Measurements from ENCODE around the gene C2CD4C.

GRCh38 chr19:458091-459042 lies 49.4 kb upstream of the C2CD4C start:
- TF ChIP-seq CHD1 (IDR thresholded peaks at IDR 0.05; ENCODE audit: low read depth, low read length) = no peak
- no peak for TF ChIP-seq BHLHE40 (IDR thresholded peaks at IDR 0.05; ENCODE audit: borderline replicate concordance in 1 of 2, low read depth in 2 of 2, low read length in 1 of 2)
- TF ChIP-seq NR2C2 (IDR thresholded peaks at IDR 0.05; ENCODE audit: borderline replicate concordance, control insufficient read depth, insufficient read length, low read depth) = no peak
- TF ChIP-seq, protein P1, sequence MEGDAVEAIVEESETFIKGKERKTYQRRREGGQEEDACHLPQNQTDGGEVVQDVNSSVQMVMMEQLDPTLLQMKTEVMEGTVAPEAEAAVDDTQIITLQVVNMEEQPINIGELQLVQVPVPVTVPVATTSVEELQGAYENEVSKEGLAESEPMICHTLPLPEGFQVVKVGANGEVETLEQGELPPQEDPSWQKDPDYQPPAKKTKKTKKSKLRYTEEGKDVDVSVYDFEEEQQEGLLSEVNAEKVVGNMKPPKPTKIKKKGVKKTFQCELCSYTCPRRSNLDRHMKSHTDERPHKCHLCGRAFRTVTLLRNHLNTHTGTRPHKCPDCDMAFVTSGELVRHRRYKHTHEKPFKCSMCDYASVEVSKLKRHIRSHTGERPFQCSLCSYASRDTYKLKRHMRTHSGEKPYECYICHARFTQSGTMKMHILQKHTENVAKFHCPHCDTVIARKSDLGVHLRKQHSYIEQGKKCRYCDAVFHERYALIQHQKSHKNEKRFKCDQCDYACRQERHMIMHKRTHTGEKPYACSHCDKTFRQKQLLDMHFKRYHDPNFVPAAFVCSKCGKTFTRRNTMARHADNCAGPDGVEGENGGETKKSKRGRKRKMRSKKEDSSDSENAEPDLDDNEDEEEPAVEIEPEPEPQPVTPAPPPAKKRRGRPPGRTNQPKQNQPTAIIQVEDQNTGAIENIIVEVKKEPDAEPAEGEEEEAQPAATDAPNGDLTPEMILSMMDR (IDR thresholded peaks at IDR 0.05 in 2 of 3, conservative IDR thresholded peaks at IDR 0.05 in 1 of 3; ENCODE audit: control insufficient read depth in 2 of 3, extremely low read depth in 1 of 3, insufficient read depth in 1 of 3, low read depth in 3 of 3, low read length in 3 of 3) = no peak
- no peak for TF ChIP-seq HDAC6 (IDR thresholded peaks at IDR 0.05; ENCODE audit: unreplicated experiment)
- TF ChIP-seq HDAC2 (IDR thresholded peaks at IDR 0.05) = no peak
- no peak for TF ChIP-seq ZNF24 (IDR thresholded peaks at IDR 0.05)
- TF ChIP-seq, protein P2, sequence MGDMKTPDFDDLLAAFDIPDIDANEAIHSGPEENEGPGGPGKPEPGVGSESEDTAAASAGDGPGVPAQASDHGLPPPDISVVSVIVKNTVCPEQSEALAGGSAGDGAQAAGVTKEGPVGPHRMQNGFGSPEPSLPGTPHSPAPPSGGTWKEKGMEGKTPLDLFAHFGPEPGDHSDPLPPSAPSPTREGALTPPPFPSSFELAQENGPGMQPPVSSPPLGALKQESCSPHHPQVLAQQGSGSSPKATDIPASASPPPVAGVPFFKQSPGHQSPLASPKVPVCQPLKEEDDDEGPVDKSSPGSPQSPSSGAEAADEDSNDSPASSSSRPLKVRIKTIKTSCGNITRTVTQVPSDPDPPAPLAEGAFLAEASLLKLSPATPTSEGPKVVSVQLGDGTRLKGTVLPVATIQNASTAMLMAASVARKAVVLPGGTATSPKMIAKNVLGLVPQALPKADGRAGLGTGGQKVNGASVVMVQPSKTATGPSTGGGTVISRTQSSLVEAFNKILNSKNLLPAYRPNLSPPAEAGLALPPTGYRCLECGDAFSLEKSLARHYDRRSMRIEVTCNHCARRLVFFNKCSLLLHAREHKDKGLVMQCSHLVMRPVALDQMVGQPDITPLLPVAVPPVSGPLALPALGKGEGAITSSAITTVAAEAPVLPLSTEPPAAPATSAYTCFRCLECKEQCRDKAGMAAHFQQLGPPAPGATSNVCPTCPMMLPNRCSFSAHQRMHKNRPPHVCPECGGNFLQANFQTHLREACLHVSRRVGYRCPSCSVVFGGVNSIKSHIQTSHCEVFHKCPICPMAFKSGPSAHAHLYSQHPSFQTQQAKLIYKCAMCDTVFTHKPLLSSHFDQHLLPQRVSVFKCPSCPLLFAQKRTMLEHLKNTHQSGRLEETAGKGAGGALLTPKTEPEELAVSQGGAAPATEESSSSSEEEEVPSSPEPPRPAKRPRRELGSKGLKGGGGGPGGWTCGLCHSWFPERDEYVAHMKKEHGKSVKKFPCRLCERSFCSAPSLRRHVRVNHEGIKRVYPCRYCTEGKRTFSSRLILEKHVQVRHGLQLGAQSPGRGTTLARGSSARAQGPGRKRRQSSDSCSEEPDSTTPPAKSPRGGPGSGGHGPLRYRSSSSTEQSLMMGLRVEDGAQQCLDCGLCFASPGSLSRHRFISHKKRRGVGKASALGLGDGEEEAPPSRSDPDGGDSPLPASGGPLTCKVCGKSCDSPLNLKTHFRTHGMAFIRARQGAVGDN (IDR thresholded peaks at IDR 0.05) = no peak
- TF ChIP-seq MXI1 (IDR thresholded peaks at IDR 0.05; ENCODE audit: low read depth, low read length) = no peak
- no peak for TF ChIP-seq NRF1 (conservative IDR thresholded peaks at IDR 0.05; ENCODE audit: low read depth, low read length)
